Activated CD8-positive, alpha-beta memory T cell treated with anti-CD3 and anti-CD28 coated beads, Interleukin-2, amount 50 U/mL, for 48 hours (primary cell): Measurements from ENCODE around the gene MALAT1.

Source experiments
- DNase-seq: peaks from one replicate; pipeline ENCODE4 v3.0.0-alpha.2; 2020

Gene MALAT1

GRCh38 chr11:65479184-65480145 lies 19.4 kb upstream of the MALAT1 start:
- DNase-seq = no peak

- no peak for DNase-seq
Measured at GRCh38 chr11:65482306-65482850, 16.5 kb upstream of the MALAT1 start.

GRCh38 chr11:65485920-65486219 lies 13.0 kb upstream of the MALAT1 start:
- no peak for DNase-seq

GRCh38 chr11:65486570-65487466 lies 12.0 kb upstream of the MALAT1 start:
- no peak for DNase-seq

- DNase-seq = no peak
Measured at GRCh38 chr11:65487467-65488272, 11.2 kb upstream of the MALAT1 start.

- DNase-seq = no peak
Measured at GRCh38 chr11:65488273-65489034, 10.4 kb upstream of the MALAT1 start.

- no peak for DNase-seq
Measured at GRCh38 chr11:65489035-65489705, 9.7 kb upstream of the MALAT1 start.

- no peak for DNase-seq
Measured at GRCh38 chr11:65489706-65490320, 9.0 kb upstream of the MALAT1 start.

GRCh38 chr11:65491163-65491465 lies 7.7 kb upstream of the MALAT1 start:
- DNase-seq = no peak

- no peak for DNase-seq
Measured at GRCh38 chr11:65491614-65492386, 7.0 kb upstream of the MALAT1 start.

GRCh38 chr11:65492387-65492636 lies 6.5 kb upstream of the MALAT1 start:
- DNase-seq = no peak

- no peak for DNase-seq
Measured at GRCh38 chr11:65492637-65493366, 6.0 kb upstream of the MALAT1 start.

- DNase-seq = no peak
Measured at GRCh38 chr11:65493367-65494176, 5.3 kb upstream of the MALAT1 start.

GRCh38 chr11:65496304-65497140 lies 2.3 kb upstream of the MALAT1 start:
- DNase-seq = no peak

GRCh38 chr11:65497141-65498041 lies 1.5 kb upstream of the MALAT1 start:
- peak; percentile 100 for DNase-seq

GRCh38 chr11:65498042-65498726 lies 661 bp upstream of the MALAT1 start:
- peak; percentile 86 for DNase-seq

- DNase-seq = no peak
Measured at GRCh38 chr11:65498727-65498976, 193 bp upstream of the MALAT1 start.
